GM12878 (cell line): ENCODE results near the gene NLGN1. TPM values are rescaled to one million over a fixed set of nuclear protein-coding genes. Genes with fewer than 3 reads are reported as not detected.

Experiments used
- ATAC-seq: fragments of 200-7000 bp; cut with Tn5 transposase; 3 replicates; pipeline ENCODE4 v1.9.1; 2020; ENCODE audit warnings: mild to moderate bottlenecking, moderate library complexity
- BruUV-seq: library from RNA; stranded (reverse); fragments of 400-500 nt; replicated peaks from 2 replicates; lab custom pipeline; 2021; lab: Mats Ljungman, UMichigan
- CTCF ChIA-PET: fragments of 300-600 bp; sonication (Branson Sonifier 250); formaldehyde crosslinking; extraction: SDS; loops from one replicate; lab custom pipeline; 2021; ENCODE audit warnings: inconsistent platforms; lab: Yijun Ruan, JAX
- POLR2A ChIA-PET: fragments of 350-600 bp; formaldehyde crosslinking; extraction: SDS; loops from one replicate; lab custom pipeline; 2021; ENCODE audit warnings: inconsistent platforms; lab: Charles Lee
- RAD21 ChIA-PET: fragments of 300-600 bp; sonication (Branson Sonifier 250); formaldehyde crosslinking; loops from one replicate; lab custom pipeline; 2023; ENCODE audit warnings: antibody characterized with exemption; ENCODE audit not compliant: unreplicated experiment; lab: Charles Lee
- SMC1A ChIA-PET: fragments of 300-600 bp; sonication (Branson Sonifier 250); formaldehyde crosslinking; loops from one replicate; lab custom pipeline; 2023; ENCODE audit not compliant: unreplicated experiment, uncharacterized antibody; lab: Charles Lee
- DNase-seq: peaks from one replicate; pipeline ENCODE4 v3.0.0-alpha.2; 2011; ENCODE audit warnings: low read depth, low spot score
- FAIRE-seq: peaks from 3 replicates; lab custom pipeline; 2011; peaks lifted over from hg19 to GRCh38; lab: Jason Lieb, UNC
- H2AFZ ChIP-seq: 2 replicates; pipeline ENCODE4 v1.6.0; 2011; ENCODE audit warnings: low read depth, low read length, control low read depth; ENCODE audit not compliant: control insufficient read depth
- H3K27ac ChIP-seq: 2 replicates; pipeline ENCODE4 v1.5.1; 2011; ENCODE audit warnings: control low read depth; ENCODE audit not compliant: control insufficient read depth, insufficient read depth
- H3K27me3 ChIP-seq, 2 experiments: replicated peaks in 1 of 2; 2 replicates each; pipeline versions ENCODE4 v1.6.0 to v1.6.1; 2011; ENCODE audit warnings: low read length in 1 of 2; ENCODE audit not compliant: control insufficient read depth in 2 of 2, insufficient read depth in 2 of 2
- H3K36me3 ChIP-seq, 2 experiments: 2 replicates each; pipeline ENCODE4 v1.5.1; 2011; ENCODE audit warnings: low read length in 1 of 2; ENCODE audit not compliant: control insufficient read depth in 2 of 2, insufficient read depth in 2 of 2
- H3K4me1 ChIP-seq: 2 replicates; pipeline ENCODE4 v1.6.1; 2011; ENCODE audit warnings: mild to moderate bottlenecking, low read length, moderate library complexity, mixed read lengths; ENCODE audit not compliant: control insufficient read depth, insufficient read depth
- H3K4me2 ChIP-seq: 2 replicates; pipeline ENCODE4 v1.6.0; 2011; ENCODE audit warnings: control low read depth; ENCODE audit not compliant: control insufficient read depth, insufficient read depth
- H3K4me3 ChIP-seq: fragments of 200-600 bp; sonication (generic); 2 replicates; pipeline ENCODE4 v1.5.1; 2016
- H3K79me2 ChIP-seq: 2 replicates; pipeline ENCODE4 v1.6.0; 2011; ENCODE audit warnings: low read length; ENCODE audit not compliant: control insufficient read depth, insufficient read depth
- H3K9ac ChIP-seq: 2 replicates; pipeline ENCODE4 v1.8.0; 2011; ENCODE audit warnings: low read length, control low read depth, mixed read lengths; ENCODE audit not compliant: control insufficient read depth, insufficient read depth
- H3K9me3 ChIP-seq: replicated peaks from 3 replicates; pipeline ENCODE4 v1.5.1; 2011; ENCODE audit warnings: mild to moderate bottlenecking, low read length; ENCODE audit not compliant: control insufficient read depth, insufficient read depth
- H4K20me1 ChIP-seq: 2 replicates; pipeline ENCODE4 v1.6.0; 2011; ENCODE audit not compliant: control insufficient read depth, insufficient read depth
- CHD2 ChIP-seq: IDR thresholded peaks from 2 replicates; pipeline ENCODE4 v1.6.1; 2011; ENCODE audit warnings: low read depth, low read length, improper control_type of control experiment, borderline replicate concordance
- CREM ChIP-seq: IDR thresholded peaks from 2 replicates; pipeline ENCODE4 v1.6.1; 2014; ENCODE audit warnings: antibody characterized with exemption, low read depth
- FOXM1 ChIP-seq: IDR thresholded peaks from 2 replicates; pipeline ENCODE4 v1.6.1; 2012; ENCODE audit warnings: low read depth, mild to moderate bottlenecking, inconsistent platforms, low read length, moderate library complexity
- IKZF1 ChIP-seq: fragments of 450-650 bp; conservative IDR thresholded peaks from 2 replicates; pipeline ENCODE4 v1.6.1; 2017; ENCODE audit warnings: antibody characterized with exemption, mild to moderate bottlenecking
- POLR2AphosphoS5 ChIP-seq: IDR thresholded peaks from 2 replicates; pipeline ENCODE4 v1.6.1; 2011; ENCODE audit warnings: mild to moderate bottlenecking, low read length, inconsistent platforms
- RFX5 ChIP-seq: IDR thresholded peaks from 2 replicates; pipeline ENCODE4 v1.6.1; 2011; ENCODE audit warnings: low read depth, low read length, improper control_type of control experiment
- ZNF274 ChIP-seq: IDR thresholded peaks from one replicate; pipeline ENCODE4 v1.8.0; 2011; ENCODE audit not compliant: insufficient read length, insufficient read depth
- WGBS: methylation state at CpG from one replicate; pipeline ENCODE4 v1.1.6; 2016; ENCODE audit warnings: low lambda C conversion rate; ENCODE audit not compliant: insufficient replicate concordance, insufficient coverage; ENCODE audit errors: missing lambda C conversion rate; 5-methylcytosine and 5-hydroxymethylcytosine counted together
- in situ Hi-C: fragments of 300-500 bp; cut with MboI; formaldehyde crosslinking; loops from 9 replicates; pipeline ENCODE4 v1.14.3; 2018; ENCODE audit warnings: mixed read lengths
- intact Hi-C: fragments of 100-400 bp; cut with micrococcal nuclease; formaldehyde crosslinking; loops from one replicate; pipeline ENCODE4 v1.14.2; 2022; ENCODE audit not compliant: unreplicated experiment
- polyA plus RNA-seq, 11 experiments: library from polyadenylated mRNA; depleted of rRNA in 4 of 11; unstranded in 6 of 11; stranded (reverse) in 5 of 11; fragments of >200 nt; fragmentation: Nextera tagmentation in 4 of 11; fragmentation: Illumina TruSeq in 1 of 11; extraction: Ambion mirVana in 4 of 11; extraction: Trizol in 1 of 11; gene quantifications; 1 replicate in 1 of 11; 2 replicates in 10 of 11; pipeline versions ENCODE4 v1.2.1 to v1.2.3, GENCODE V29; 2011 to 2016; ENCODE audit warnings: inconsistent platforms in 2 of 11, missing spikeins in 2 of 11, low read depth in 1 of 11
- total RNA-seq, 4 experiments: library from RNA; depleted of rRNA in 3 of 4; stranded (reverse); fragments of >200 nt in 3 of 4; fragmentation: Illumina TruSeq in 1 of 4; extraction: Trizol in 1 of 4; gene quantifications; 2 replicates each; pipeline versions ENCODE4 v1.2.1 to v1.2.3, GENCODE V29; 2013 to 2021
- TF ChIP-seq, protein P1 (sequence below): fragments of 450-650 bp; IDR thresholded peaks from 2 replicates; pipeline ENCODE4 v1.6.1; 2018; ENCODE audit warnings: mild to moderate bottlenecking, low read depth, moderate library complexity; ENCODE audit not compliant: partially characterized antibody
- TF ChIP-seq, protein P2 (sequence below): fragments of 150-350 bp; IDR thresholded peaks from 2 replicates; pipeline ENCODE4 v1.6.1; 2014; ENCODE audit warnings: mild to moderate bottlenecking, low read depth, low read length

Gene NLGN1
- total and polyA plus RNA-seq, 10 of the 15 experiments (the other 5 are each of a cell fraction or from before 2014, with no cell fraction given), result not detected

DNA sequence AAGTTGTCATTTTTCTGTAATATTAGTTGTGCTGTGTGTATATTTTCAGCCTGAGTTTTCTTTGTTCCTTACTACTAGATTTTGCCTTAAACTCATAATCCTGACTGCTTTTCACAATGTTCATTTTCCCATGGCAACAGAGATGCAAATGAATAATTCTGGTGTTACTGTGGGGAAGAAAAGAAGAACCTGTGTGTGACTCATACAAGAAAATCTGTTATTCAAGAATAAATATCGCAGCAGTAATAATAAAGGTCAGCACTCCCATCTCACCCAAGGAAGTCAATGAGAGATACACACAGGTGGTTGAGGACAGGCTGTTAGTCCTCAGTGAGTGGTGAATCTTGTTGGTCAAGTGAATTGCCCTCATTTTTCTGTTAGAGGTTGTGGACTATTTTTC, 805.0 kb downstream of the NLGN1 start (continued):
- TF ChIP-seq, protein P1, sequence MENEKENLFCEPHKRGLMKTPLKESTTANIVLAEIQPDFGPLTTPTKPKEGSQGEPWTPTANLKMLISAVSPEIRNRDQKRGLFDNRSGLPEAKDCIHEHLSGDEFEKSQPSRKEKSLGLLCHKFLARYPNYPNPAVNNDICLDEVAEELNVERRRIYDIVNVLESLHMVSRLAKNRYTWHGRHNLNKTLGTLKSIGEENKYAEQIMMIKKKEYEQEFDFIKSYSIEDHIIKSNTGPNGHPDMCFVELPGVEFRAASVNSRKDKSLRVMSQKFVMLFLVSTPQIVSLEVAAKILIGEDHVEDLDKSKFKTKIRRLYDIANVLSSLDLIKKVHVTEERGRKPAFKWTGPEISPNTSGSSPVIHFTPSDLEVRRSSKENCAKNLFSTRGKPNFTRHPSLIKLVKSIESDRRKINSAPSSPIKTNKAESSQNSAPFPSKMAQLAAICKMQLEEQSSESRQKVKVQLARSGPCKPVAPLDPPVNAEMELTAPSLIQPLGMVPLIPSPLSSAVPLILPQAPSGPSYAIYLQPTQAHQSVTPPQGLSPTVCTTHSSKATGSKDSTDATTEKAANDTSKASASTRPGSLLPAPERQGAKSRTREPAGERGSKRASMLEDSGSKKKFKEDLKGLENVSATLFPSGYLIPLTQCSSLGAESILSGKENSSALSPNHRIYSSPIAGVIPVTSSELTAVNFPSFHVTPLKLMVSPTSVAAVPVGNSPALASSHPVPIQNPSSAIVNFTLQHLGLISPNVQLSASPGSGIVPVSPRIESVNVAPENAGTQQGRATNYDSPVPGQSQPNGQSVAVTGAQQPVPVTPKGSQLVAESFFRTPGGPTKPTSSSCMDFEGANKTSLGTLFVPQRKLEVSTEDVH, result no peak
- TF ChIP-seq, protein P2, sequence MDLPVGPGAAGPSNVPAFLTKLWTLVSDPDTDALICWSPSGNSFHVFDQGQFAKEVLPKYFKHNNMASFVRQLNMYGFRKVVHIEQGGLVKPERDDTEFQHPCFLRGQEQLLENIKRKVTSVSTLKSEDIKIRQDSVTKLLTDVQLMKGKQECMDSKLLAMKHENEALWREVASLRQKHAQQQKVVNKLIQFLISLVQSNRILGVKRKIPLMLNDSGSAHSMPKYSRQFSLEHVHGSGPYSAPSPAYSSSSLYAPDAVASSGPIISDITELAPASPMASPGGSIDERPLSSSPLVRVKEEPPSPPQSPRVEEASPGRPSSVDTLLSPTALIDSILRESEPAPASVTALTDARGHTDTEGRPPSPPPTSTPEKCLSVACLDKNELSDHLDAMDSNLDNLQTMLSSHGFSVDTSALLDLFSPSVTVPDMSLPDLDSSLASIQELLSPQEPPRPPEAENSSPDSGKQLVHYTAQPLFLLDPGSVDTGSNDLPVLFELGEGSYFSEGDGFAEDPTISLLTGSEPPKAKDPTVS, result no peak
- TF ChIP-seq ZNF274 (no peak), CHD2 (no peak), POLR2AphosphoS5 (no peak)

DNA sequence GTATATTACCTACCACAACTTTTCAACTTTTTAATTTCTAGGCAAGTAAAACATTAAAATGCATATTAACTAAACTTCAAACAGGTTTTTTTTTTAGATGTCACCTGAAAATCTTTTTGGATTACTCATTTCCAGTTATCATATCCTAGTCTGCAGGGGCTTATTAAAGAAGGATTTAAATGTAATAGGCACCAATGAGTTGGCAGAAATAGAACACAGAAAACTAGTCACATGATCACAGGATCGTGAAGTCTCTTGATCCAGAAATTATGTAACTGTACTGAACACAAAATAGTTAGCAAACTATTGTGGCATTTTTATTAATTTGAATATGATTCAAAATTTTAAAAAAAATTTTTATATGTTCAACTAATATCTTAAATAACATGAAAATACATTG, 807.2 kb downstream of the NLGN1 start:
- intact Hi-C loops, result no loop called here
- RAD21 ChIA-PET, result no interaction called here
- TF ChIP-seq IKZF1 (no peak), CREM (no peak), FOXM1 (no peak), RFX5 (no peak)

More for the DNA sequence above, 807.2 kb downstream of the NLGN1 start:
- Histone ChIP-seq H3K4me2 (no peak overlapping the region), H4K20me1 (no peaks in the 10 kb centered on the region), H3K79me2 (no peaks in the 10 kb centered on the region), H3K9me3 (no peaks in the 10 kb centered on the region), H3K4me1 (no peaks in the 10 kb centered on the region), H3K27me3 (no peaks in the 10 kb centered on the region), H3K4me3 (no peak overlapping the region), H3K9ac (no peak overlapping the region), H3K36me3 (no peaks in the 10 kb centered on the region), H2AFZ (no peak overlapping the region), H3K27ac (no peak overlapping the region)
- no peak for ATAC-seq
- no peak for DNase-seq
- FAIRE-seq, result no peak
- in situ Hi-C loops, result no loop called here
- ChIA-PET CTCF (interaction anchor here (1.1 kb wide), 1 partner anchor 79 kb away, joined by 4 read pairs; no protein-coding TSS in a partner anchor), SMC1A (no interaction called here), POLR2A (no interaction called here)
- 0% methylated on average over 1 of the region's 1 CpG for WGBS
- BruUV-seq, result no TSS peak
